ENCODE results near the gene PTPRG. TPM values are rescaled to one million over a fixed set of nuclear protein-coding genes. Genes with fewer than 3 reads are reported as not detected.

PTPRG gene
- total RNA-seq, 1 donor from 2014 or later = 119 TPM

DNA sequence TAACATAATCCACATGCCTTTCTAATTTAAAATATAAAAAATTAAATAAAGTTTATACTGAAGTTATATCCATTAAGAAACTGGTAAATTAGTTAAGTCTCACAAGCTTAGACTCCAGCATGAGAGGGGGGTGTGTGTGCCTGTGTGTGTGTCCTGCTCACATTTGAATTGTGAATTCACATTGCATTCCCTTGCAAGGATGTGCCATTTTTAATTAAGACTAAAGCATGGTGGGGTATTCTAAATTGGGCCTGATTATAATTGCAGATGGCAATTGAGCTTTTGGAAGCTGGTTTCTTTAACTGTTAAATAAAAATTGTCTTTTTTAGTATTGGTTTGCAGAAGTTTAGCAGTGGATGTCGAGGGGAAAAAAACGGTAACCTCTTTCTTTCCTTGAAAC lies 56.9 kb downstream of the PTPRG start:
- no peak for DNase-seq (ENCODE audit: low read depth)

DNA sequence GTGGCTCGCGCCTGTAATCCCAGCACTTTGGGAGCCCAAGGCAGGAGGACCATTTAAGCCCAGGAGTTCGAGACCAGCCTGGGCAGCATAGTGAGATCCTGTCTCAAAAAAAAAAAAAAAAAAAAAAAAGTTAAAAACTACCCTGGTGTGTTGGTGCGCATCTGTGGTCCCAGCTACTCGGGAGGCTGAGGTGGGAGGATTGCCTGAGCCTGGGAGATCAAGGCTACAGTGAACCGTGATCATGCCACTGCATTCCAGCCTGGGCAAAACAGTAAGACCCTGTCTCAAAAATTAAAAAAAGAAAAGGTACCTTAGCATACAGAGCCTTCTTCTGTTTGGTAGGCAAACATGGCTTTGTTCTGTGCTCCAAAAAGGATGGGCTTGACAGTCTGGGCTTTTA lies 57.5 kb downstream of the PTPRG start:
- no peak for DNase-seq (ENCODE audit: low read depth)

DNA sequence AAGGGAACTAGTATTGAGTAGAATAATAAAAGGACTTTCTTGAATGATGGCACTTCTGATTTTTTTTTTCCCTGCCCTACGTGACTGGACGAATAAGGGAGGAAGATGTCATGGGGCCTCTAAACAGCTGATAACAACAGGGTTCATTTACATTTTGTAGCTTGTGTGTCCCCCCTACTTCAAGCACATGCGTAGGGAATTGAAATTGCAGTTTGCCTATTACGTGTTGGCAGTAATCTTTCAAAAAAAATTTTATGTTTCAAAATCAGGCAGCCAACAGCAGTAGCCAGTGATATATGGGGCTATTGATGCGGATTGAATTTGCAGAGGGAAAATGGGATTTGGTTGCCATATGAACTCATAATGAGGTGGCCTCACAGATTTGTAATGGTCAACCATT lies 58.7 kb downstream of the PTPRG start:
- no peak for DNase-seq (ENCODE audit: low read depth)

DNA sequence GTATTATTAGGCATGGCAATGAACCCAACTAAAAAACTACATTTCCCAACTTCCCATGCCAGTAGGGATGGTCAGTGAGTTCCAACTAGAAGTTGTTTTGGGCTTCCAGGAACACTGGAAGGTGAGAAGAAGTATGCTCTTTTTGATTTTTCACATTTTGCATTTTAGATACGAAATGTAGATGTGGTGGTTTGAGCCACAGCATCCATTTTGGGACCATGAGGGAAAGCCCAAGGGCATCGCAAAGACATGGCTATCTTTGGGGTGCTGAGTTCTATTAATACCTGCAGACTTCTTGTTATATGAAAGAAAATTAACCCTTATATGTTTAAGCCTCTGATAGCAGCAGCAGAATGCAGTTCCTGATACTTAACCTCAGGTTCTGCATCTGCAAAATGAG lies 62.9 kb downstream of the PTPRG start:
- DNase-seq (ENCODE audit: low read depth) = no peak

DNA sequence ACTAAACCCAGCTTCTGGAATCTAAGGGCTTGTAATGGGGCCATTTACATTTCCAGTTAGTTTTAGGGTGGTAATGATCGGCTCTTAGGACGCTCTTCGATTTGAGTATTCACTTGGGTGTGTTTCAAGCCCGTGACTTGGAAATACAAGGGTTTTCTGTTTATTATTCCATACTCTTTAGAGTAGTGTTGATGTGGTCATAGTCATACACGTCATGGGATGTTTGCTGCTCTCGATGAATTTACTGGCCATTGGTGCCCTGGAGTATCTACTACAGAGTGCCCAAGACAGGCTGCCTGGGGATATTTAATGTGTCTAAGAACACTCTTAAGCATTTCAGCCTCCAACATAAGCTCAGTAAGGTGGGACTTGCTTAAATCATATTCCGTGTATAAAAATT lies 64.1 kb downstream of the PTPRG start:
- no peak for DNase-seq (ENCODE audit: low read depth)

DNA sequence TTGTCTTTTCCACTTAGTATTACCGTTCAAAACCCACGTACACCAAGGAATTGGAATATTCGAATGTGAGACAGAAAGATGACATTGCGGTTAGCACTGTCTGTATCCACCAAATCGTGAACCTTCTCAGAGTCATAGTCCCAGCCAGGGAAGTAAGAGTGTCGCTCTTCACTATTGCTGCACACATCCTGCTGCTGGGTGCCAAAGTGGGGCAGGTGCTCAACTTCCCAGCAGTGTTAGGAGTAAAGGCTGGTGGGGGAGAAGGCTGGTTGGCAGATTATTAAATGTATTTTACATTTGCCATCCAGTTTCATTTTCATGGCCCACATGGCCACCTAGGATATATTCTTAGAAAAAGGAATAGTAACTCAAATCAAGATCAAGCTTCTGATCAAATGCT lies 65.1 kb downstream of the PTPRG start:
- DNase-seq (ENCODE audit: low read depth) = no peak

DNA sequence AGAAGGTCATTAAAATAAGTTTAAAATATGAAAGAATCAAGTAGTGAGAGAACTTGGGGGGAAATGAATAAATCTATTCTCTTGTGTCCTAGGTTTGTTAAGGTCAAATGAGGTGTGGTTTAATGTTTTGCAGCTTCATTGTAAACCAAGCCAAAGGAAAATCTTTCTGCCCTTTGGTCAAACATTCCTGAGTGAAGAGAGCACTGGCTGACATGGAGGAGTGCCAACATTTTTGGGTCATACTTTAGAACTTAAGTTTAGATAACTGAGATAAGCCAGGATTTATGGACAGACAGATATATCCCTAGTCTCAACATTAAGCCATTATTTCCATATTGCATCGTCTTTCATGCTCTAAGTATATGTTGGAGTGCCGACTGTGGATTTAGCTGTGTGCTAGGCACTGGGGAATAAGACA lies 66.4 kb downstream of the PTPRG start:
- peak; percentile 88 for DNase-seq (ENCODE audit: low read depth)

DNA sequence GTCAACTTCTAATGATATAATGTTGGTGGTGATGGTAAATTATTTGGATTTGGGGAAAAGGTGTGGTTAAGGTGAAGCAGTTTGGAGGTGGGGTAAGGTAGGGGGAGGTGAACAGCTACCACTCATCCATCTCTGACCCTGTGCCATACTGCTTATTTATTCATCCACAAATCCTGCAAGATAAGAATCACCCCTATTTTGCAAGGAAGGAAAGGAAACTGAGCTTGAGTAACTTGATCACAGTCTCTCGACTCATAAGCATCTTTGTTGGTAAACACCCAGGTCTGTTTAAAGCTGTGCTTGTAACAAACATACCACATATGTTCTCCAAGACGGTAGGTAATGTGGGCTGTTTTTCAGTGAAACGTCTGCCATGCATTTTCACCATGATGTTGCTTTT lies 67.3 kb downstream of the PTPRG start:
- DNase-seq (ENCODE audit: low read depth) = no peak

DNA sequence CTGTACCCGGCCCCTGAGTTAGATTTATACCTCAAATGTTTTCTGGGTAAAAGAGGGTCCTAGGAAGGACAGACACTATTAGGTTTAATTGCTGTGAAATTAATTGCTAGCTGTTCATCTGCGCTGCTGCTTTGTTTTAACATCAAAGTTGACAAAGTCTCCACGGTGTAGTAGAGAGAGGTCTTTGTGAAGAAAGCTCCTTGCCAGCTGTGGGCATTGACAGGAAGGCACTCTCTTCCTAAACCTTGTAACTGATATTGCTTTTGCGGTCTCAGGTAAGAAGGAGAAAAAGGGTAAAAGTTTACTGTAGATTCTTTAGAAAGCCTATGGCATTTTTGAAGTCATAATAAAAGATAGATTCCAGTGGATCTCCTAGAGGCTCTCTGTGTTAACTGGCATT lies 68.1 kb downstream of the PTPRG start:
- DNase-seq (ENCODE audit: low read depth) = no peak

DNA sequence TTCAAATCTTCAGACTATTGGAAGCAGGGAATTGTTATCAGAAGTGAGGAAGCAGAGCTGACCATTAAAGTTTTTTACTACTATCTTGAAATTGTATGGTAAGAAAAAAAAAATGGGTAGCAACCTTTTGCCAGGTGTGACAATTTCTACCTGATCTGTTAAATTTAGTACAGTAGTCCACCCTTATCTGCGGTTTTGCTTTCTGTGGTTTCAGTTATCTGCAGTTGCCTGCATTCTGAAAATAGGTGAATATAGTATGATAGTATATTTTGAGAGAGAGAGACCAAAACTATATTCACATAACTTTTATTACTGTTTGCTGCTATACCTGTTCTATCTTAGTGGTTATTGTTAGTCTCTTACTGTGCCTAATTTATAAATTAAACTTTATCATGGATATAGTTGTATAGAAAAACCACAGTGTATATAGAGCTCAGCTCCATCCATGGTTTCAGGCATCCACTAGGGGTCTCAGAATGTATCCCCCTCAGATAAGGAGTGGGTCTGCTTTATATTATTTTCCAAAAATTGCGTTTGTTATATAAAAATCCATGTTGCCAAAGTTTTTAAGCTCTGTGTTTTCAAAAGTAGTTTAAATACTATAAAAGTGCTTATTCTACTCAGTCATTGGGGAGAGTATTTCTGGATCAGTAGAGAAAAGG lies 69.9 kb downstream of the PTPRG start:
- no peak for DNase-seq (ENCODE audit: low read depth)

DNA sequence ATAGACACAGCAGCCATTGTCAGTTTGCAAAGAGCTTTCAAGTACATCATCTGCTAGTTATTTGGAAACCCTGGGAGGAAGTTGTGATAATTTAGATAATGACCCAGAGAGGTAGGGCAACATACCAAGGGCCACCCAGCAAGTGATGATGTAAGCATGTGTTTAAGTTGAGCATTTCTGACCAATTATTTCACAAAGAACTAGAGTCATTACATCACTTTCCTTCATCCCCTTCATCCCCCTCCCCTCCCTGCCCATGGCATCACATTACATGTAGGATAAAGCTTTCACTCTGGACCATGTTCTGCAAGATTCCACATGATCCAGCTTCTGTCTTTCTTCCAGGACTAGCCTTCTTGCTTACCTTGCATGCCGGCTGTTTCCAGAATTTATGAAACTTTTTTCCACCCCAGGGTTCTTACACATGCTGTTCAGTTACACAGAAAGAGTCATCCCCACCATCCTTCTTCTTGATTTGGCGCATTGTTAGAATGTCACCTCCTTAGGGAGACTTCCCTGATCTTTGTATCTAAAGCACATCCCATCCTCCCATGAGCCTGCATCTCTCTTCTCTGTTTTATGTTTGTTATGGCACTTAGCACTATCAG lies 71.3 kb downstream of the PTPRG start:
- no peak for DNase-seq (ENCODE audit: low read depth)

DNA sequence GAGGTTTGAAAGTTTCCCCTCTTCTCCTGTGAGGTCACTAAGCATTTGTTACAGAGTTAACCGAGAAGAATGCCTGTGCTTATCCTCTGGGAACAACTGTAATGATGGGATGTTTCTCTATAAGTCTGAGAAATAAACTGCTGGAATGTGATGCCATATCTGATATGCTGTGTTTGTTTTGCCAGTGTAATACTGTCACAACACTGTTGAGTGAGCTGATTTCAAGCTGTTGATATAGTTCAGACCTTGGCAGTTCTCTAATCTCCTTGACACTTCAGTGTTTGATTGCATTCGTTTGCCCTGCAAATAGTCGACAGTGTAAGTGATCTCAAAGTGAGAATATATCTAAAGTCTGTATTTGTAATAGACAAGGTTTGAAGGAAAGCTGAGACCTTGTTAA lies 73.3 kb downstream of the PTPRG start:
- no peak for DNase-seq (ENCODE audit: low read depth)

DNA sequence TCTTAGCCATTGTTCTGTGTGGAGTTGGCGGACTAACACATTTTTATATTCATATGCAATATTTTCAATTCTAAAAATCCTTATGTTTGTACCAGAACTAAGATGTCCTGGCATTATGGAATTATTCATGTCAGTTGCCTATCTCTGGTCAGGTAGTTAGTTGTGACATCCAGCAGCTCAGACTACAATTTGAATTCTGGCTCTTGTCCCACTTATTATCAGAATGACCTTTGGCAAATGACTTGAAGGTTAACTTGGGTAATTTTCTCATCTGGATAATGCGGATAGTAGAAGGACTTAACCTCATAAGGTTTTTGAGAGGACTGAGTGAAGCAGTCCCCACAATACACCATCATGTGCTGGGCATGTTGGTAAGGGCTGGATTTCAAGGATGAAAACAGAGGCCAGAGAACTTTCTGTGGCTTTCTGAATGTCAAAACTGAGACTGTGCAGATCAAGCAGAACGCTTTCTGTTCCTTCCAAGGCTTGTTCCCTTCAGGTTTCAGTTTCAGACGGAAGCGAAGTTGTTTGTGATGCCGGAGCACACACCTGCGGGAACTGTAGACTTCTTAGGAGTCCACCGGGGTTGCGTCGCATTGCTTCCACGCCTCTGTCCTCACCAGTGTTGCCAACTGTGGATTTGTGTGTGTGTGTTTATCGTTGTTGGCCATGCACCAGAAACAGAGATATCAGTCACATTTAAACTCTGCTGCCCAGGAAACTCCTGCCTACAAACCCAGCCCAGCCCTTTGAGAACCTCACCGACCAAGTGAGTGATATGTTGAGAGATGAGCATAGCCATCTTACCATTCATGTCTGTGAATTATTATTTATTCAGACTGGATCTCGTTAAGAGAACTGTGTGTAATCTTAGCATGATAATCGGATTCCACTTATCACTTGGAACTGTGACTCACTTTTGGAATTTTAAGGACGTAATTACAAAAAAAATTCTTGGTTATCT lies 76.0 kb downstream of the PTPRG start:
- DNase-seq (ENCODE audit: low read depth) = peak; percentile 68

DNA sequence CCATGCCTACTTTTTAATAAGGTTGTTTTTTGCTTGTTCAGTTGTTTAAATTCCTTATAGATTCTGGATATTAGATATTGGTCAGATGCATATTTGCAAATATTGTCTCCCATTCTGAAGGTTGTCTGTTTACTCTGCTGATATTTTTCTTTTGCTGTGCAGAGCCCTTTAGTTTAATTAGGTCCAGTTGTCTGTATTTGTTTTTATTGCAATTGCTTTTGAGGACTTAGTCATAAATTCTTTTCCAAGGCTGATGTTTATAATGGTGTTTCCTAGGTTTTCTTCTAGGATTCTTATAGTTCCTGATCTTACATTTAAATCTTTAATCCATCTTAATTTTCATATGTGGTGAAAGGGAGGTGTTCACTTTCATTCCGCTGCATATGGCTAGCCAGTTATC lies 77.4 kb downstream of the PTPRG start:
- DNase-seq (ENCODE audit: low read depth) = no peak

DNA sequence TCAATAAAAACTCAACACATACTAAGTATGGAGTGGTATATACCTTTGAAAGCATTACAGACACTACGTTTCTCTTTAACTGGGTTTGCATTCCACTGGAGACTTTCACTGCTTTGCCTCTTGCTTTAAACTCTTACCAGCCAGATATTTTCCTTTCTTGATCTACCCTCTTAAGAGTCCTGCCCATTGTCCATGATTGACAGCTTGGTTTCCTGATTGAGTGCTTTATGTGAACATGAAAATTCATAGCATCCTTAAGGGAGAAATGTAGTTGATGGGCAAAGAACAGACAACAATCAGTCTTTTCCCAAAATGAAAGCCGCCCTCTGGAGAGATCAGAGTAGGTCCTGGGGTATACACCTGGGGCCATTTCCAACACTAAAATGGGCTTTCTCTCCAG lies 78.6 kb downstream of the PTPRG start:
- DNase-seq (ENCODE audit: low read depth) = no peak

DNA sequence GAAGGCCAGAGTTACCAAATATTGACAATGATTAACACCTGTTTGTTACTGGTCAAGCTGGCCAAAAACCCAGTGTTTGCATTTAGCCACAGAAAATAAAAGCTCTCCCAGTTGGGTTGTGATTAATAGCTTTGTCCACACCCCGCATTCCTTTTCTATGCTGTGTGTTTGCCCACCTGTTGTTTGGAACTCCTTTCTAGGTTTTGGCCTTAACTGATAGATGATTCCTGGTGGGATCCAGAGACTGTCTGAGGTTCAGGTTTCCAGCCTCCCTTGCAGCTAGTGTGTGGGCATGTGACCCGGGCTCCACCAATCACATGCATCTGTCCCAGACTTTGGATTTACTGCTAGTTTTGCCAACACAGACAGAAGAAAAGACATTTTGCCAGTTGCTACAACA lies 83.8 kb downstream of the PTPRG start:
- peak; percentile 79 for DNase-seq (ENCODE audit: low read depth)

DNA sequence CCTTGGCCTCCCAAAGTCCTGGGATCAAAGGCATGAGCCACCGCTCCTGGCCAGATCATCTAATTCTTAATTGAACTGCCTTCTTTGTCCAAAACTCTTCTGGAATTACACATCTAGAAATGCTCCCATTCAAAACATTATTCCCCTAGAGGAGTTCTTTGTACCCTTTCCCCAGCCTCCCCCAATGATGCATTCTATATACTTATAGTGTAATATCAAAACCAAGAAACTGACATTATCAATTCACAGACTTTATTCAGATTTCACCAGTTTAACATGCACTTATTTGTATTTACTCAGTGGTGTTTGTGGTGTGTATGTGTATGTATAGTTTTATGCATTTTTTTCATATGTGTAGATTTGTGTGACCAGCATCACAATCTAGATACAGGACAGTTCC lies 85.0 kb downstream of the PTPRG start:
- no peak for DNase-seq (ENCODE audit: low read depth)

DNA sequence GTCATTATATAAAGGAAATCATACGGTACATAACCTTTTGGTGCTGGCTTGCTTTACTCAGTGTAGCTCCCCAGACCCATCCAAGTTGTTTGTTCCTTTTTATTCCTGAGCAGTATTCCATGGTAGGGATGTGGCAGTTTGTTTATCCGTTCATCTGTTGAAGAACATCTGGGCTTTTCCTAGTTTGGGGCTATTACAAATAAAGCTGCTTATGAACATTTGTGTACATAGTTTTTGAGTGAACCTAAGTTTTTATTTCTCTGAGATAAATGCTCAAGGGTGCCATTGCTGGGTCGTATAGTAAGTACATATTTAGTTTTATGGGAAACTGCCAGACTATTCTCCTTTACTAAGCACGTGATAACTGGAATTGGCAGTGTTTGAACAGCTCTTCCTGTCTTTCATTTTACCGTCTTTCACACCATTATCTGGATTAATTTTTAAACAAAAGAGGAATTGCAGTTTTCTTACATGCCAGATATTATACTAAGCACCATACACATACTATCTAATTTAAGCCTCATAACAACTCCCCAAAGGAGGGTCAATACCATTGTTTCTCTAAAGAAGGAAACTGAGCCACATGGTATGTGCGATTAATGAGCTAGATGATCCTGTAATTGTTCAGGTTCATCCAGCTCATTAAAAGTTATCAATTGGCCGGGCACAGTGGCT lies 85.6 kb downstream of the PTPRG start:
- DNase-seq (ENCODE audit: low read depth) = no peak

DNA sequence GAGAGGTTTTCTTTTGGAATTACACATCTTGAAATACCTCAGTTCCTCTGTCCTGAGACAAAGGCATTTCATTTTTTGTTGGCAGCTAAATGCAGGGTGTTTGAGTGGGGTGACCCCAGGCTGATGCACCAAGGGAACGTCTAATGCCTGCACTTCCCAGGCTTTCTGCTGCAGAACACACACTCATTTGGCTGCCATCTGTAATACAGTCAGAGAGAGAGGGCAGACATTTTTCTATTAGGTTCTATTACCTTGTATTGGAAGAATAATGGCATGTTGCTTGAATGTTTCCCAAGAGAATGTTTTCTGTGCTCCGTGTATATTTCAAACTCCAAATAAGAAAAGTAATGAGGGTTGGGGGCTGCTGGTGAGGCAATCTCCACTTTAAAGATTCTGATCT lies 87.1 kb downstream of the PTPRG start:
- DNase-seq (ENCODE audit: low read depth) = no peak

DNA sequence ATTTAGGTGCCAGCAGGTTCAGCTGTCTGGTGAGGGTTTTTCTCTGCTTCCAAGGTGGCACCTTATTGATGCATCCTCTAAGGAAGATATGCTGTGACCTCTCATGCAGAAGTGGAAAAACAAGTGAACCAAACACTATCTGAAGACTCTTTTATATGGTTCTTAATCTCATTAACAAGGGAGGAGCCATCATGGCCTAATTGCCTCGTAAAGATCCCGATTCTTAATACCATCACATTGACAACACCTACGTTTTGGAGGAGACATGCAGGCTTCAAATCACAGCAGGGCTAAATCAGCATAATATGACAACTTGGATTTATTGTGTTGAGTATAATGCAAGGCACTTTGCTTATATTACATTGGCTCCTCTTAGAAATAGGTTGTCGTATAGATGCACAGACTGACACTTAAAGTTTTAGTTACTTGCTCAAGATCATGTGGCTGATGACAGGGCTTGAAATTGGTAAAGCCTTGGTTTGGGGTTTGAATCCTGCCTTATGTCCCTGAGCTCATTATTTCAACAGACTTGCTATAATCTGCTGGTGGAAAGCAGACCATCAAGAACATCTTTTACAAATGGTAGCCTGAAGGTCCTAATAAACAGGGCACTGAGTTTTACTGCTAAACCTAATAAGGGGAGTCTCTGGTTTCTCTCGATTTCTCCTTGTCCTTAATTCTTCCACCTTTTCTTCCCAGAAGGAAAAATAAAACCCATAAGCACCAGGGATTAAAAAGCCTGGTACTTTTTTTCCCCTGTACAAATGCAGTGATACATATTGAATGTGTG lies 88.2 kb downstream of the PTPRG start:
- no peak for DNase-seq (ENCODE audit: low read depth)

DNA sequence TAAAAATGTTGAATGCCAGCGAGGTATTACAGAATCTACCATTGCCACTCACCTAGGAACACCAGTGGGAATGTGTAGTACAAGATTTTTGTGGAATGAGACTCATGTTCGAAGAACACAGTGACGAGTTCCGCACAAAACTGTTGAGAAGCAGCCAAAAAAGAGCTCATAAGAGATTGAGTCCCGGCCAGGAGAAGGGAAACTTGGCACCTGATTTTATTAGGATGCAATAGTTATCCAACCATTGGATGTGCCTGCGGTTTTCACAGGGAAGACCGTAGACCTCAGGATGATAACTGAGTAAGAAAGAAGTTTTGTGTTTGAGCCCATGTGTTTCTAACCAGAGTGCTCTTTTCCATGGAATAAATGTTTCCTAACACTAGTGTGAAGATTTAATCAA lies 88.9 kb downstream of the PTPRG start:
- DNase-seq (ENCODE audit: low read depth) = peak; percentile 73
